HG03108 (cell line): ENCODE results near the gene ZC3H8.

Experiments used
- ATAC-seq: cut with Tn5 transposase; IDR thresholded peaks from one replicate; pipeline ENCODE4 v1.9.1; 2021; ENCODE audit warnings: moderate library complexity; ENCODE audit not compliant: unreplicated experiment

The ZC3H8 gene

DNA sequence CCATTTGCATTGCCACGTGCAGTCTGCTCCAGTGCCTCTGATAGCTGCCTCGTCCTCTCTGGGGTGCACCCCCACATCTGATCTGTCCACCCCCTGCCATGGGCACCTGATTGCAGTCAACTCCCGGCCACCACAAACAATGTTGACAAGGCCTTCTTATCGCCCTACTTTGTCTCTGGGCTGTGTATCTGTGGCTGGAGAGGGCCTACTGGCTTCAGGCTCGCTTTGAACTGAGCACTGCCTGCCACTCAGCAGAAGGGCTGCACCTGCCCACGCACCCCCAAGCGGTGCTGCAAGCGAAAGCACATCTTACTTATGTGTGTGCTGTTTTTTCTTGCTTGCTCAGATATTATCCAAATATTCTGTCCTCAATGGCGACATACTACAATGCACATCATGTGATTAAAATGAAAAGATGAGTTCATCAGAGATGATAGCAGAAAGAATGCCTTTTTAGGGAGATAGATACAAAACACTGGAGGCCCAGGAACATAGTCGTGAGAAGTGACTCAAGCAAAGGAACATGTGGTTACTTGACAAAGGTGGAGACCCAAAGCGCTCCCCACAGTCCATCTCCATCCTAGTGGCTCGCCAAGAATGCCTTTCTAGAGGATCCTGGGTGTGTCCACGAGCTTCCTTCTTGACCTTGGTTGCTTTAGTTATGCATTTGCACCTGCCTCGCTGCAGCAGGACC, 87.9 kb downstream of the ZC3H8 start:
- no peak for ATAC-seq

DNA sequence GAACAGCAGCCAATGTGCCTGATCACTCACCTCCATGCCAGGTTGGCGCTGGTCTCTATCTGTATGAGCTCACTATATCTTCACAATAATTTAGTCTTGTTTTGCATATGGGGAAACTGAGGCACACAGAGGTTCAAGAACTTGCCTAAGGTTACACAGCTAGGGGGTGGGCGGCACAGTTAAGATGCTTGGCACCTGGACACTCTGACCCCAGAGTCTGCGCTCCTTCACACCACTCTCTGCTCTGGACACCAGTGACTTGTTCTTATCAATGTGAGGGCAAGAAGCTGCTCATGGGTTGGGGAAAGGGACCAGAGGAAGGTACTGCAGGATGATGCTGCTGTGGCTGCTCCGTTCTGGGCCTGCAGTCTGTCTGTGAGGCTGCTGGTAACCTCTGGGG, 89.5 kb downstream of the ZC3H8 start:
- no peak for ATAC-seq

GRCh38 chr2:112164876-112165275, 90.0 kb downstream of the ZC3H8 start:
- no peak for ATAC-seq

DNA sequence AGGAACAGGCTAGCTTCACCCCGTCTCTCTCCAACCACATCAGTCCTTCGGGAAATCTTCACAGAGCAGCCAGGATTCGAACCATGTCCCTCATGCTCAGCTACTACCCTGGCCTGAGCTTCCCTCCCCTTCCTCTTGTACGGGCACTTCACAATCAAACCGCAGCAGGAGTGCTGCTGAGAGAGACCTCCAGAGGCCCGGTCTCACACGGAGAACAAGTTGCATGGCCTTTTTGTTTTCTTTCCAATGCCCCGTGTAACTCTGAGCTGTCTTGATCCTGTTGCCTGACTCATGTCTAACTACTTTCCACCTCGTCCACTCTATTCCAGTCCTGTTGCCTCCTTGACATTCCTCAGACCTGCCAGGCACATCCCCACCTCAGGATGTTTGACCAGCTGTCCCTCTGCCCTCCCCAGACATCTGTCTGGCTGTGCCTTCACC, 91.3 kb downstream of the ZC3H8 start:
- no peak for ATAC-seq

DNA sequence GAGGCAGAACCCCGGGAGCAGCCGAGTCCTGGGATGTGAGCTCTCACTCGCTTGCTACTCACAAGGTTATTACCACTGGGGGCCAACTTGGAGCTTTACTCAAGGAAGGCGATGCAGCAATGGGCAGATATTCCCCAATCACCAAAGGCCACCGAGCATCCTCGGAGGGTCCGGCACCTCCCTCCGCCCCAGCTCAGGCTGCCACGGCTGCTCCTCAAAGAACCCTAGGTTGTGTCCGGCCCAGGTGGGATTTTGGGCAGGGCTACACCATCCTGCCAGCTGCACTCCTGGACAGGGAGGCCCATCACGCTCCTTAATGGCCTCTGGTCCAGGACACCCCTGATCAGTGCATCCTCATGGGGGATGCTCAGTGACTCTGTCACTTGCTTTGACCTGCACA, 91.9 kb downstream of the ZC3H8 start:
- no peak for ATAC-seq

DNA sequence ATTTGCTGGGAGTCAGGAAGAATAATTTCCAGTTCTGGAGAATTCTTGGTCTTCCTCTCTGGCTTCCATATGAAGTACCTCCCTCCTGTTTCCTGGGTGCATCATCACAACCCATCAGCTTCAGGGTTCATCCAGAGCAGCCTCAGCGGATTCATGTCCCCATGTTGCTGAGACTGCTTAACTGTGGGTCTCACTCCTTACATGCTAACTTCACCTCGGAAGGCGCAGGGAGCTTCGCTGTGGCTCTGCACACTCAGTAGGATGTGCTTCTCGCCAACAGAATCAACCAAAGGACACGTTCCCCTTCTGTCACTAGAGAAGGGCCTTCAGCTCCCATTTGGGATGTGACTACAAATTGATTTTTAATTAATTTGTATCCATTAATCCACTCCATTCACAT, 92.5 kb downstream of the ZC3H8 start:
- no peak for ATAC-seq
